DOHH2 (cell line): ENCODE results near the gene SDCCAG8.

ENCODE experiments used
- H3F3A ChIP-seq: fragments of 200-600 bp; sonication (generic), shearing (Covaris generic); 2 replicates; pipeline ENCODE4 v1.6.0; 2016; ENCODE audit warnings: antibody characterized with exemption, mild to moderate bottlenecking; ENCODE audit not compliant: control insufficient read depth, insufficient read depth
- H3K27ac ChIP-seq: fragments of 200-600 bp; sonication (generic); 2 replicates; pipeline ENCODE4 v1.5.1; 2014; ENCODE audit warnings: low read depth, mild to moderate bottlenecking, low read length, moderate library complexity
- H3K27me3 ChIP-seq: fragments of 200-600 bp; sonication (generic); 2 replicates; pipeline ENCODE4 v1.6.1; 2014; ENCODE audit warnings: mild to moderate bottlenecking, low read length, mixed read lengths; ENCODE audit not compliant: control insufficient read depth
- H3K36me3 ChIP-seq: fragments of 200-600 bp; sonication (generic); 2 replicates; pipeline ENCODE4 v1.6.1; 2014; ENCODE audit warnings: mild to moderate bottlenecking, low read length, moderate library complexity, mixed read lengths; ENCODE audit not compliant: control insufficient read depth
- H3K4me1 ChIP-seq: fragments of 200-600 bp; sonication (generic); 2 replicates; pipeline ENCODE4 v1.6.1; 2014; ENCODE audit warnings: mild to moderate bottlenecking, low read length, mixed read lengths; ENCODE audit not compliant: control insufficient read depth
- H3K4me2 ChIP-seq: fragments of 200-600 bp; sonication (generic); 2 replicates; pipeline ENCODE4 v1.6.0; 2014; ENCODE audit warnings: mild to moderate bottlenecking, low read length, moderate library complexity
- H3K4me3 ChIP-seq: fragments of 200-600 bp; sonication (generic); 2 replicates; pipeline ENCODE4 v1.5.1; 2014; ENCODE audit warnings: mild to moderate bottlenecking, low read length, mixed read lengths
- H3K79me2 ChIP-seq: fragments of 200-600 bp; sonication (generic); 2 replicates; pipeline ENCODE4 v1.6.1; 2014; ENCODE audit warnings: mild to moderate bottlenecking, low read length, mixed read lengths; ENCODE audit not compliant: control insufficient read depth
- H3K9me2 ChIP-seq: fragments of 200-600 bp; sonication (generic); replicated peaks from 2 replicates; pipeline ENCODE4 v1.6.1; 2014; ENCODE audit warnings: mild to moderate bottlenecking, low read length, mixed read lengths; ENCODE audit not compliant: control insufficient read depth
- H3K9me3 ChIP-seq: fragments of 200-600 bp; sonication (generic); 2 replicates; pipeline ENCODE4 v1.6.1; 2014; ENCODE audit warnings: antibody characterized with exemption, low read length, mixed read lengths; ENCODE audit not compliant: control insufficient read depth, insufficient read depth
- H4K20me1 ChIP-seq: fragments of 200-600 bp; sonication (generic); 2 replicates; pipeline ENCODE4 v1.6.0; 2014; ENCODE audit warnings: low read depth, mild to moderate bottlenecking, antibody characterized with exemption, low read length, moderate library complexity; ENCODE audit not compliant: control insufficient read depth, insufficient read depth
- CTCF ChIP-seq: fragments of 200-600 bp; sonication (generic); IDR thresholded peaks from one replicate; pipeline ENCODE4 v1.5.1; 2014; ENCODE audit warnings: antibody characterized with exemption, mild to moderate bottlenecking, low read depth, low read length; ENCODE audit not compliant: poor library complexity, severe bottlenecking
- EZH2phosphoT487 ChIP-seq: fragments of 200-600 bp; sonication (generic); IDR thresholded peaks from 2 replicates; pipeline ENCODE4 v1.6.1; 2017; ENCODE audit warnings: borderline replicate concordance, mild to moderate bottlenecking, antibody characterized with exemption, low read length, moderate library complexity, mixed read lengths

Gene SDCCAG8

GRCh38 chr1:243280571-243281129 is 24.8 kb downstream of the SDCCAG8 start:
- Histone ChIP-seq H3K79me2 (no peaks in the 10 kb centered on the region), H3K4me3 (no peak overlapping the region), H3K4me2 (no peak overlapping the region), H3K4me1 (no peaks in the 10 kb centered on the region), H3K9me2 (no peaks in the 10 kb centered on the region), H3K27me3 (no peaks in the 10 kb centered on the region), H3K9me3 (no peaks in the 10 kb centered on the region), H3F3A (no peaks in the 10 kb centered on the region; the same call in 1 of the 2 replicates), H4K20me1 (no peaks in the 10 kb centered on the region), H3K27ac (no peak overlapping the region), H3K36me3 (peaks cover 8% of the 10 kb centered on the region; the same call in 1 of the 2 replicates)
- TF ChIP-seq EZH2phosphoT487 (no peak), CTCF (no peak)

- Histone ChIP-seq H3K27me3 (no peaks in the 10 kb centered on the region), H3K27ac (no peak overlapping the region), H3K4me2 (no peak overlapping the region), H3F3A (peaks cover under 1% of the 10 kb centered on the region; the same call in 1 of the 2 replicates), H4K20me1 (no peaks in the 10 kb centered on the region), H3K79me2 (no peaks in the 10 kb centered on the region), H3K36me3 (peaks cover 15% of the 10 kb centered on the region), H3K9me2 (no peaks in the 10 kb centered on the region), H3K4me3 (no peak overlapping the region), H3K4me1 (peaks cover 6% of the 10 kb centered on the region), H3K9me3 (no peaks in the 10 kb centered on the region)
- TF ChIP-seq EZH2phosphoT487 (no peak), CTCF (no peak)
Observed at GRCh38 chr1:243281672-243282071, 25.8 kb downstream of the SDCCAG8 start.

- H3F3A ChIP-seq: peaks cover 9% of the 10 kb centered on the region; the same call in 1 of the 2 replicates
- no peaks in the 10 kb centered on the region for H4K20me1 ChIP-seq
- no peaks in the 10 kb centered on the region for H3K9me3 ChIP-seq
- H3K4me1 ChIP-seq: peaks cover 24% of the 10 kb centered on the region
- H3K27ac ChIP-seq: no peak overlapping the region
- no peaks in the 10 kb centered on the region for H3K79me2 ChIP-seq
- no peaks in the 10 kb centered on the region for H3K9me2 ChIP-seq
- TF ChIP-seq CTCF: no peak
- no peak for TF ChIP-seq EZH2phosphoT487
- peaks cover 25% of the 10 kb centered on the region for H3K36me3 ChIP-seq
- H3K4me2 ChIP-seq: no peak overlapping the region
- no peak overlapping the region for H3K4me3 ChIP-seq
- no peaks in the 10 kb centered on the region for H3K27me3 ChIP-seq
Observed at GRCh38 chr1:243286409-243287122, 30.7 kb downstream of the SDCCAG8 start.
